Esophagus muscularis mucosa (tissue), 4 donors: ENCODE data around the gene AIMP1.

Experiments used
- EP300 ChIP-seq: sonication (generic); formaldehyde crosslinking; IDR thresholded peaks from one replicate; pipeline ENCODE4 v1.6.1; 2017; ENCODE audit warnings: antibody characterized with exemption
- POLR2A ChIP-seq: fragments of 450-650 bp; IDR thresholded peaks from one replicate; pipeline ENCODE4 v1.6.1; 2017; ENCODE audit warnings: antibody characterized with exemption, moderate library complexity, mild to moderate bottlenecking, low read depth
- POLR2AphosphoS5 ChIP-seq, 2 donors: sonication (generic); formaldehyde crosslinking; IDR thresholded peaks; one replicate each; pipeline ENCODE4 v1.6.1; 2017; ENCODE audit warnings: antibody characterized with exemption in 2 of 2
- TF ChIP-seq, protein P1 (sequence below), 3 experiments: fragments of 200-600 bp in 2 of 3; fragments of 450-650 bp in 1 of 3; sonication (generic) in 2 of 3; IDR thresholded peaks; one replicate each; pipeline ENCODE4 v1.5.1; 2017 to 2019; ENCODE audit warnings: antibody characterized with exemption in 3 of 3, mild to moderate bottlenecking in 2 of 3, moderate library complexity in 1 of 3

DNA sequence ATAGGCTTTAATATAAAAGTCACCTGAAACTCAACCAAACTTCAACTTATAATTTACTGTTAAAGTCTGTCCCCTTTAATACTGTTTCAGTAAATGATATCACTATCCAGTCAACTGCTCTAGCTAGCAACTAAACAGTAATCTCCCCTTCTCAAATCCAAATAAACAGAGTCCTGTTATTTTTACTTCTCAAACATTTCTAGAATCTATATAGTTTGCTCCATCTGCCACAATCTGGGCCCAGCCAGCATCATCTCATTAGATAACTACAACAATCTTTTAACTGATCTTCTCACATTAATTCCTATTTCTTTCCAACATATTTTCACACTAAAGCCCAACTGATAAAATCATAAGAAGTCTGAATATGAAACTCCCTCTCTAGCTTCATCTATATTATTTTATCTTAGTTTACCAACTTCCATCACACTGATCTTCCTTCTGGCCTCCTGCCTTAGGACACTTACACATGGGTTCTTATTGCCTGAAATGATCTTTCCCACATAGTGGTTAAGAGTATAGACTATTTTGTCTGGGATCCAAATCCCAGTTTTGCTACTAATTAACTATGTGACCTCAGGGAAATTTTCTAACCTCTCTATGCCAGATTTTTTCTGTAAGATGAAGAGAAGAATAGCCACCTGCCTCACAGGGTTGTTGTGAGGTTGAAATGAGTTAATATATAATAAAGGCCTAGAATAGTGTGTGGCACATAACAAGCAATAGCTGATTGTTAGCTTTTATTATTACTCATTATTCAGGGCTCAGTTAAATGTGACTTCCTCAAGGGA lies 18.9 kb upstream of the AIMP1 start:
- TF ChIP-seq, protein P1, sequence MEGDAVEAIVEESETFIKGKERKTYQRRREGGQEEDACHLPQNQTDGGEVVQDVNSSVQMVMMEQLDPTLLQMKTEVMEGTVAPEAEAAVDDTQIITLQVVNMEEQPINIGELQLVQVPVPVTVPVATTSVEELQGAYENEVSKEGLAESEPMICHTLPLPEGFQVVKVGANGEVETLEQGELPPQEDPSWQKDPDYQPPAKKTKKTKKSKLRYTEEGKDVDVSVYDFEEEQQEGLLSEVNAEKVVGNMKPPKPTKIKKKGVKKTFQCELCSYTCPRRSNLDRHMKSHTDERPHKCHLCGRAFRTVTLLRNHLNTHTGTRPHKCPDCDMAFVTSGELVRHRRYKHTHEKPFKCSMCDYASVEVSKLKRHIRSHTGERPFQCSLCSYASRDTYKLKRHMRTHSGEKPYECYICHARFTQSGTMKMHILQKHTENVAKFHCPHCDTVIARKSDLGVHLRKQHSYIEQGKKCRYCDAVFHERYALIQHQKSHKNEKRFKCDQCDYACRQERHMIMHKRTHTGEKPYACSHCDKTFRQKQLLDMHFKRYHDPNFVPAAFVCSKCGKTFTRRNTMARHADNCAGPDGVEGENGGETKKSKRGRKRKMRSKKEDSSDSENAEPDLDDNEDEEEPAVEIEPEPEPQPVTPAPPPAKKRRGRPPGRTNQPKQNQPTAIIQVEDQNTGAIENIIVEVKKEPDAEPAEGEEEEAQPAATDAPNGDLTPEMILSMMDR (IDR thresholded peaks at IDR 0.05), result no peak
- TF ChIP-seq EP300 (no peak), POLR2A (no peak), POLR2AphosphoS5 (IDR thresholded peaks at IDR 0.05) (no peak)
